Muscle of leg (tissue), 11 donors: ENCODE data around the gene PINK1. TPM values are rescaled to one million over a fixed set of nuclear protein-coding genes. Genes with fewer than 3 reads are reported as not detected.

Experiments
- DNase-seq: peaks from one replicate; pipeline ENCODE4 v3.0.0; 2013
- H3K27ac ChIP-seq: one replicate; pipeline ENCODE4 v1.5.1; 2013; ENCODE audit warnings: mild to moderate bottlenecking, low read length, control low read depth
- H3K27me3 ChIP-seq: one replicate; pipeline ENCODE4 v1.6.1; 2013; ENCODE audit warnings: low read length; ENCODE audit not compliant: control insufficient read depth, insufficient read depth
- H3K36me3 ChIP-seq: one replicate; pipeline ENCODE4 v1.6.1; 2013; ENCODE audit warnings: low read length; ENCODE audit not compliant: control insufficient read depth, insufficient read depth
- H3K4me1 ChIP-seq: one replicate; pipeline ENCODE4 v1.6.1; 2013; ENCODE audit warnings: low read length; ENCODE audit not compliant: control insufficient read depth, insufficient read depth
- H3K4me3 ChIP-seq: one replicate; pipeline ENCODE4 v1.5.1; 2013; ENCODE audit warnings: low read length, control low read depth
- H3K9me3 ChIP-seq: replicated peaks from 2 replicates; pipeline ENCODE4 v1.6.1; 2013; ENCODE audit warnings: low read depth, low read length; ENCODE audit not compliant: control insufficient read depth
- WGBS: methylation state at CpG from one replicate; pipeline ENCODE4 v1.1.5; 2013; ENCODE audit warnings: missing lambda C conversion rate; ENCODE audit not compliant: insufficient coverage; 5-methylcytosine and 5-hydroxymethylcytosine counted together
- polyA plus RNA-seq, 8 donors: library from polyadenylated mRNA; unstranded; fragments of 120-200 nt; gene quantifications; one replicate each; pipeline versions ENCODE4 v1.2.1 to v1.2.3, GENCODE V29; 2013; ENCODE audit warnings: inconsistent platforms in 1 of 8, low replicate concordance in 1 of 8; ENCODE audit not compliant: insufficient read length in 8 of 8, insufficient read depth in 1 of 8
- total RNA-seq: library from RNA; stranded (reverse); fragments of 120-200 nt; gene quantifications from one replicate; pipeline ENCODE4 v1.2.4, GENCODE V29; 2013

PINK1 gene
- total and polyA plus RNA-seq, 9 donors, result 35.5 to 47.5 (median 40.5) TPM

GRCh38 chr1:20640183-20640597 is 6.9 kb downstream of the PINK1 start:
- Histone ChIP-seq H3K9me3 (no peaks in the 10 kb centered on the region), H3K36me3 (peaks cover 62% of the 10 kb centered on the region), H3K4me3 (no peak overlapping the region), H3K27me3 (no peaks in the 10 kb centered on the region), H3K27ac (no peak overlapping the region), H3K4me1 (no peaks in the 10 kb centered on the region)
- peak; percentile 55 for DNase-seq
- WGBS, result 53% methylated on average over 3 of the region's 6 CpGs

GRCh38 chr1:20641975-20642374 is 8.7 kb downstream of the PINK1 start:
- Histone ChIP-seq H3K9me3 (no peaks in the 10 kb centered on the region), H3K36me3 (peaks cover 70% of the 10 kb centered on the region), H3K27ac (no peak overlapping the region), H3K4me3 (no peak overlapping the region), H3K4me1 (no peaks in the 10 kb centered on the region), H3K27me3 (no peaks in the 10 kb centered on the region)
- WGBS, result 77% methylated on average over 7 of the region's 10 CpGs
- no peak for DNase-seq

- Histone ChIP-seq H3K4me3 (no peak overlapping the region), H3K27ac (no peak overlapping the region), H3K9me3 (no peaks in the 10 kb centered on the region), H3K27me3 (no peaks in the 10 kb centered on the region), H3K36me3 (peaks cover 68% of the 10 kb centered on the region), H3K4me1 (no peaks in the 10 kb centered on the region)
- WGBS, result 78% methylated on average over 6 of the region's 6 CpGs
- no peak for DNase-seq
Observed at GRCh38 chr1:20643080-20643479, 9.8 kb downstream of the PINK1 start.

DNA sequence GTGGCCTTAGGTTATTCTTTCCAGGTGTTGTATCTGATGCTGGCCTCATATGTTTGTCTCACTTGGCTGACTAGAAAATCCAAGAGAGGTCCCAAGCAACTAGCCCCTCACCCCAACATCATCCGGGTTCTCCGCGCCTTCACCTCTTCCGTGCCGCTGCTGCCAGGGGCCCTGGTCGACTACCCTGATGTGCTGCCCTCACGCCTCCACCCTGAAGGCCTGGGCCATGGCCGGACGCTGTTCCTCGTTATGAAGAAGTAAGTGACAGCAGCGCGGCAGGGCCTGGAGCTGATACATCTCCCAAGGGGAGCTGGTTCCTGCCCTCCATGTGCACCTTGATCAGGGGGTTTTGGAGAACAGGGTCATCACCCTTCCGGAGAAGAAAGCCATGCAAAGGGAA is 11.2 kb downstream of the PINK1 start:
- no peaks in the 10 kb centered on the region for H3K9me3 ChIP-seq
- no peak overlapping the region for H3K27ac ChIP-seq
- H3K4me3 ChIP-seq, result no peak overlapping the region
- no peak for DNase-seq
- 91% methylated on average over 12 of the region's 13 CpGs for WGBS
- H3K4me1 ChIP-seq, result no peaks in the 10 kb centered on the region
- H3K36me3 ChIP-seq, result peaks cover 67% of the 10 kb centered on the region
- no peaks in the 10 kb centered on the region for H3K27me3 ChIP-seq

- Histone ChIP-seq H3K4me3 (no peak overlapping the region), H3K9me3 (no peaks in the 10 kb centered on the region), H3K36me3 (peaks cover 65% of the 10 kb centered on the region), H3K27ac (no peak overlapping the region), H3K4me1 (no peaks in the 10 kb centered on the region), H3K27me3 (no peaks in the 10 kb centered on the region)
- WGBS, result 79% methylated on average over 9 of the region's 14 CpGs
- DNase-seq, result no peak
Observed at GRCh38 chr1:20645414-20645813, 12.2 kb downstream of the PINK1 start.

DNA sequence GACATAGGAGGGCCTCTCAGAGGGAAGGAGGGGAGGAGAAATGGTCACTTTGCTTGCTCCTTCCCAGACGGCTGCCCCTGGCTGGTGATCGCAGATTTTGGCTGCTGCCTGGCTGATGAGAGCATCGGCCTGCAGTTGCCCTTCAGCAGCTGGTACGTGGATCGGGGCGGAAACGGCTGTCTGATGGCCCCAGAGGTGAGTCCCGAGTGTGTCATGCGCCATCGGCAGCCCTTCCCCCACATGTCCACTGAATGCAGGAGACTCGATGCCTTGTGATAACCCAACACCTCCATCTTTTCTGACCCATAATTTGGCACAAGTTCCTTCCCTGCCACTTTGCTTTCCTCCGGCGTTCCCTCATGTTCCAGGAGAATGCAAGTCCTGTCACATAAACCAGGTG is 15.2 kb downstream of the PINK1 start:
- H3K27me3 ChIP-seq, result no peaks in the 10 kb centered on the region
- WGBS, result 86% methylated on average over 13 of the region's 13 CpGs
- H3K27ac ChIP-seq, result no peak overlapping the region
- DNase-seq, result no peak
- peaks cover 67% of the 10 kb centered on the region for H3K36me3 ChIP-seq
- no peaks in the 10 kb centered on the region for H3K9me3 ChIP-seq
- H3K4me1 ChIP-seq, result no peaks in the 10 kb centered on the region
- no peak overlapping the region for H3K4me3 ChIP-seq

DNA sequence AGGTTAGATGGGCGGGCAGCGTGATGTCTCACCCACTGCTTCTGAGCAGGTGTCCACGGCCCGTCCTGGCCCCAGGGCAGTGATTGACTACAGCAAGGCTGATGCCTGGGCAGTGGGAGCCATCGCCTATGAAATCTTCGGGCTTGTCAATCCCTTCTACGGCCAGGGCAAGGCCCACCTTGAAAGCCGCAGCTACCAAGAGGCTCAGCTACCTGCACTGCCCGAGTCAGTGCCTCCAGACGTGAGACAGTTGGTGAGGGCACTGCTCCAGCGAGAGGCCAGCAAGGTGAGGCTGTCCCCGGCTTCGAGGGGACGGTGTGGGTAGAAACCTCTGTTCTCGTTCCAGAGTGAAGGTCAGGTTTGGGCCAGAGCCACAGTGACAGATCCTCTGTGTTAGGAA is 15.7 kb downstream of the PINK1 start:
- Histone ChIP-seq H3K27ac (no peak overlapping the region), H3K27me3 (no peaks in the 10 kb centered on the region), H3K9me3 (no peaks in the 10 kb centered on the region), H3K4me1 (no peaks in the 10 kb centered on the region), H3K4me3 (no peak overlapping the region), H3K36me3 (peaks cover 69% of the 10 kb centered on the region)
- 94% methylated on average over 15 of the region's 15 CpGs for WGBS
- no peak for DNase-seq

GRCh38 chr1:20652300-20652699 is 19.0 kb downstream of the PINK1 start:
- no peaks in the 10 kb centered on the region for H3K9me3 ChIP-seq
- H3K27me3 ChIP-seq, result no peaks in the 10 kb centered on the region
- peaks cover 80% of the 10 kb centered on the region for H3K36me3 ChIP-seq
- H3K4me3 ChIP-seq, result no peak overlapping the region
- 93% methylated on average over 11 of the region's 15 CpGs for WGBS
- no peak overlapping the region for H3K27ac ChIP-seq
- no peaks in the 10 kb centered on the region for H3K4me1 ChIP-seq
- DNase-seq, result no peak

DNA sequence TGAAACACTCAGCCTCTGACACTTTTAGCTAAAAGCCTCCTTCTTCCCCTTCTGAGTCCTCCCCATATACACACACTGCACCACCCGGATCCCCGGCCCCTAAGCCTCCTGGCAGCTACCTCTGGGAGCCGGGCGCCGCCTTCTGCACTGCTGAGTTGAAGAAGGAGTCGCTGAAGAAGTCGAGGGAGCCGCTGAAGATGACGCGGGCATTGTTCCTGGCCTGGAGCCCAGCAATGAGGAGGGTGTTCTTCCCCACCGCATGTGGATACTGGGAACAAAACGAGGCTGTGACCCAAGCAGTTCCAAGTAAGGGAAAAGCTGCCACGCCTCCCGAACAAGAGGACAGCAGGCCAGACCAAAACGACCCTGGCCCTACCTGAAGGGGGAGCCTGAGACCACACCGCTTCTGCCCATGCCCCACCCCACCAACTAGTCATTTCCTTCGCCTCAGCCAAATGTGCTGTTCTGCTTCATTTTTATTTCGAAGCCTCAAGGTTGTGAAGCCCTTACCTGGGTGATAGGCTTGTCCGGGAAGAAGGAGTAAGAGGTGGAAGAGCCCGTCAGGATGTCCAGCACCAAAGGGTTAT is 20.9 kb downstream of the PINK1 start:
- Histone ChIP-seq H3K27me3 (no peaks in the 10 kb centered on the region), H3K4me3 (no peak overlapping the region), H3K9me3 (no peaks in the 10 kb centered on the region), H3K4me1 (no peaks in the 10 kb centered on the region), H3K27ac (no peak overlapping the region), H3K36me3 (peaks cover 81% of the 10 kb centered on the region)
- 79% methylated on average over 19 of the region's 20 CpGs for WGBS
- DNase-seq, result no peak

GRCh38 chr1:20657024-20657423 is 23.8 kb downstream of the PINK1 start:
- Histone ChIP-seq H3K9me3 (no peaks in the 10 kb centered on the region), H3K27ac (no peak overlapping the region), H3K27me3 (no peaks in the 10 kb centered on the region), H3K4me1 (peaks cover 11% of the 10 kb centered on the region), H3K4me3 (no peak overlapping the region), H3K36me3 (peaks cover 69% of the 10 kb centered on the region)
- DNase-seq, result no peak
- 86% methylated on average over 12 of the region's 12 CpGs for WGBS
